ENCODE data around the gene CRACR2A. TPM values are rescaled to one million over a fixed set of nuclear protein-coding genes. Genes with fewer than 3 reads are reported as not detected.
A peak's percentile ranks its signal among the peaks of the same experiment; 100 is the strongest.

CRACR2A gene
- total and polyA plus RNA-seq, 9 of the 15 experiments (the other 6 are each of a cell fraction or from before 2014, with no cell fraction given) = 2.1 to 15.1 (median 10.4) TPM

DNA sequence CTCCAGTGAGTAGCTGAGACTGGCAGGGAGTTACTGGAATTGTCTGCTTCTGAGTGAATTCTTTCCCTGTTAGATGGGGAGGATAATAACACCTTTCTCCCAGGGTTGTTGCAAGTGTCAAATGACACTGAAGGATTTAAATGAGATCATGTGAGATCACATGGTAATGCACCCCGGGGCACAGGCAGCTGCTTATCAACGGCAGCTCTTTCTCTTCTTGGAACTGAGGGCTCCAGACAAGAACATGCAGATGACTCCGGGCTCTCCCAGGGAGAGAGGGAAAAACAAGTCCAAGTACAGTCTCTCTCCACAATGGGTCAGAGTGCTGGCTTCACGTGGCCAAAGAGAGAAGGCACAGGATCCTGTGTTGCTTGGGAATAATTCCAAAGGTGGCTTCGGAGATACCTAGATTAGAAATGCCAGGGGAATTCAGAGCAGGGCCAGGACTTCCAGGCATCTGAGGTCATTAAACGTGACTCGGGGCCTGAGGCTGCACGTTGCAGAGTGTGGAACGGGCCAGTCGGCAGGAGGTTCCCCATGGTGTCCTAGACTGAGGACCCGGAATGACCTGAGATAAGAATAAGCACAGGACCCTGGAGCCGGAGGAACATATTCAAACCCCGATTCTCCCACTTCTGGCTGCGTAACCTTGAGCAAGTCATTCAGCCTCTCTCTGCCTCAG is 152.7 kb downstream of the CRACR2A start (continued):
- TF ChIP-seq MGA (IDR thresholded peaks at IDR 0.05) (peak; percentile 87), ZNF12 (CRISPR knock-in tag; IDR thresholded peaks at IDR 0.05) (no peak), SMAD4 (CRISPR knock-in tag; conservative IDR thresholded peaks at IDR 0.05) (peak; percentile 74), GATA2 (CRISPR knock-in tag; IDR thresholded peaks at IDR 0.05) (peak; percentile 54), JUND (IDR thresholded peaks at IDR 0.05; ENCODE audit: borderline replicate concordance, low read depth, low read length) (peak; percentile 52; the same call in 1 of the 2 replicates), JUND (tag; IDR thresholded peaks at IDR 0.05; ENCODE audit: borderline replicate concordance, low read depth, low read length) (peak; percentile 62; the same call in 2 of the 3 replicates), RCOR1 (IDR thresholded peaks at IDR 0.05; ENCODE audit: borderline replicate concordance in 1 of 2, low read depth in 2 of 2, low read length in 2 of 2) (peak in 1 of 2 experiments; percentile 57; a peak in 1 of 4 replicates), ZBTB8A (IDR thresholded peaks at IDR 0.05; ENCODE audit: partially characterized antibody) (no peak), ZKSCAN1 (IDR thresholded peaks at IDR 0.05; ENCODE audit: low read depth, low read length) (no peak), JUN (IDR thresholded peaks at IDR 0.05; ENCODE audit: borderline replicate concordance, low read depth, low read length) (0 out of 2 replicates have a peak, but pooled peaks have one; percentile 10), JUN (CRISPR knock-in tag; IDR thresholded peaks at IDR 0.05; ENCODE audit: borderline replicate concordance) (no peak)
- TF ChIP-seq, protein P1, sequence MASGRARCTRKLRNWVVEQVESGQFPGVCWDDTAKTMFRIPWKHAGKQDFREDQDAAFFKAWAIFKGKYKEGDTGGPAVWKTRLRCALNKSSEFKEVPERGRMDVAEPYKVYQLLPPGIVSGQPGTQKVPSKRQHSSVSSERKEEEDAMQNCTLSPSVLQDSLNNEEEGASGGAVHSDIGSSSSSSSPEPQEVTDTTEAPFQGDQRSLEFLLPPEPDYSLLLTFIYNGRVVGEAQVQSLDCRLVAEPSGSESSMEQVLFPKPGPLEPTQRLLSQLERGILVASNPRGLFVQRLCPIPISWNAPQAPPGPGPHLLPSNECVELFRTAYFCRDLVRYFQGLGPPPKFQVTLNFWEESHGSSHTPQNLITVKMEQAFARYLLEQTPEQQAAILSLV (tag; IDR thresholded peaks at IDR 0.05) = 0 out of 2 replicates have a peak, but pooled peaks have one; percentile 6

Data from K562 (cell line).